Measurements from ENCODE around the gene SH3PXD2B.

SH3PXD2B gene

GRCh38 chr5:172436078-172436878, 18.0 kb downstream of the SH3PXD2B start:
- no peak for DNase-seq

- no peak for DNase-seq
Observed at GRCh38 chr5:172435362-172436077, 18.8 kb downstream of the SH3PXD2B start.

- no peak for DNase-seq
Observed at GRCh38 chr5:172434251-172434650, 20.1 kb downstream of the SH3PXD2B start.

- no peak for DNase-seq
Observed at GRCh38 chr5:172433513-172433912, 20.8 kb downstream of the SH3PXD2B start.

GRCh38 chr5:172433071-172433470, 21.3 kb downstream of the SH3PXD2B start:
- no peak for DNase-seq

GRCh38 chr5:172430354-172430753, 24.0 kb downstream of the SH3PXD2B start:
- no peak for DNase-seq

GRCh38 chr5:172429201-172429940, 25.0 kb downstream of the SH3PXD2B start:
- DNase-seq, result no peak

- no peak for DNase-seq
Observed at GRCh38 chr5:172428224-172429166, 25.8 kb downstream of the SH3PXD2B start.

GRCh38 chr5:172427202-172427601, 27.1 kb downstream of the SH3PXD2B start:
- no peak for DNase-seq

- no peak for DNase-seq
Observed at GRCh38 chr5:172426086-172426485, 28.2 kb downstream of the SH3PXD2B start.

- no peak for DNase-seq
Observed at GRCh38 chr5:172425402-172425801, 28.9 kb downstream of the SH3PXD2B start.

- DNase-seq, result no peak
Observed at GRCh38 chr5:172424808-172425207, 29.5 kb downstream of the SH3PXD2B start.

- DNase-seq, result no peak
Observed at GRCh38 chr5:172424111-172424490, 30.2 kb downstream of the SH3PXD2B start.

GRCh38 chr5:172423379-172424110, 30.8 kb downstream of the SH3PXD2B start:
- DNase-seq, result no peak

GRCh38 chr5:172422255-172422654, 32.1 kb downstream of the SH3PXD2B start:
- no peak for DNase-seq

- no peak for DNase-seq
Observed at GRCh38 chr5:172421020-172421419, 33.3 kb downstream of the SH3PXD2B start.

GRCh38 chr5:172420235-172420939, 33.9 kb downstream of the SH3PXD2B start:
- no peak for DNase-seq

GRCh38 chr5:172418862-172419814, 35.2 kb downstream of the SH3PXD2B start:
- DNase-seq, result no peak

GRCh38 chr5:172417983-172418630, 36.2 kb downstream of the SH3PXD2B start:
- DNase-seq, result peak; percentile 10
